Testis (tissue), 3 donors: ENCODE results near the gene DYNC1LI2. TPM values are rescaled to one million over a fixed set of nuclear protein-coding genes. Genes with fewer than 3 reads are reported as not detected.

Experiments
- DNase-seq: peaks from one replicate; pipeline ENCODE4 v3.0.0-alpha.2; 2019
- H3K27ac ChIP-seq, 2 donors: fragments of 200-600 bp; sonication (generic); one replicate each; pipeline ENCODE4 v1.5.1; 2019
- H3K27me3 ChIP-seq: fragments of 200-600 bp; sonication (generic); one replicate; pipeline ENCODE4 v1.5.1; 2019
- H3K36me3 ChIP-seq: fragments of 200-600 bp; sonication (generic); one replicate; pipeline ENCODE4 v1.5.1; 2017; ENCODE audit warnings: low read depth; ENCODE audit errors: missing control alignments
- H3K4me1 ChIP-seq: fragments of 200-600 bp; sonication (generic); one replicate; pipeline ENCODE4 v1.5.1; 2019
- H3K4me3 ChIP-seq, 2 donors: fragments of 200-600 bp; sonication (generic); one replicate each; pipeline ENCODE4 v1.5.1; 2017 to 2019
- H3K9me3 ChIP-seq: fragments of 200-600 bp; sonication (generic); one replicate; pipeline ENCODE4 v1.5.1; 2017
- CTCF ChIP-seq, 3 experiments: fragments of 450-650 bp in 2 of 3; fragments of 200-600 bp in 1 of 3; sonication (generic) in 1 of 3; IDR thresholded peaks; one replicate each; pipeline ENCODE4 v1.5.1; 2016 to 2019; ENCODE audit warnings: antibody characterized with exemption in 3 of 3, mild to moderate bottlenecking in 2 of 3, moderate library complexity in 1 of 3
- POLR2A ChIP-seq: fragments of 450-650 bp; IDR thresholded peaks from one replicate; pipeline ENCODE4 v1.6.1; 2017; ENCODE audit warnings: antibody characterized with exemption, mild to moderate bottlenecking, moderate library complexity
- WGBS, 2 donors: methylation state at CpG; one replicate each; pipeline ENCODE4 v1.1.5; 2018; 5-methylcytosine and 5-hydroxymethylcytosine counted together
- intact Hi-C: fragments of 100-400 bp; cut with DNase I; formaldehyde crosslinking; loops from one replicate; pipeline ENCODE4 v1.15.1; 2023; ENCODE audit warnings: low total_unique reads
- polyA plus RNA-seq: library from polyadenylated mRNA; stranded (reverse); fragments of 350-450 nt; fragmentation: Illumina TruSeq; extraction: RNeasy Lipid Tissue Mini Kit (QIAGEN cat#74804); gene quantifications from one replicate; pipeline ENCODE4 v1.2.3, GENCODE V29; 2014; ENCODE audit warnings: low read depth, low replicate concordance; ENCODE audit not compliant: insufficient read depth
- total RNA-seq, 2 donors: library from RNA; depleted of rRNA; stranded (reverse); fragments of >200 nt; gene quantifications; one replicate each; pipeline ENCODE4 v1.2.3, GENCODE V29; 2016

Gene DYNC1LI2
- total and polyA plus RNA-seq, 3 donors from 2014 or later = 89.0 to 145 (median 132) TPM

GRCh38 chr16:66787427-66787826, 36.0 kb upstream of the DYNC1LI2 start:
- no peak for DNase-seq

GRCh38 chr16:66786551-66786950, 35.1 kb upstream of the DYNC1LI2 start:
- Histone ChIP-seq H3K36me3 (no peaks in the 10 kb centered on the region), H3K27ac (no peak overlapping the region), H3K4me3 (no peak overlapping the region), H3K9me3 (no peaks in the 10 kb centered on the region), H3K27me3 (no peaks in the 10 kb centered on the region), H3K4me1 (no peaks in the 10 kb centered on the region)
- WGBS, 2 donors = 93 to 99% methylated on average over 3 of the region's 3 CpGs
- TF ChIP-seq POLR2A (no peak), CTCF (IDR thresholded peaks at IDR 0.05) (no peak)
- intact Hi-C loops = no loop called here
- DNase-seq = no peak

More at GRCh38 chr16:66787427-66787826, 36.0 kb upstream of the DYNC1LI2 start:
- Histone ChIP-seq H3K9me3 (no peaks in the 10 kb centered on the region), H3K4me1 (no peaks in the 10 kb centered on the region), H3K27ac (no peak overlapping the region), H3K36me3 (no peaks in the 10 kb centered on the region), H3K4me3 (no peak overlapping the region), H3K27me3 (no peaks in the 10 kb centered on the region)
- no peak for TF ChIP-seq CTCF (IDR thresholded peaks at IDR 0.05)
- TF ChIP-seq POLR2A = no peak
- 92 to 95% methylated on average over 2 of the region's 2 CpGs for WGBS, 2 donors
- intact Hi-C loops = no loop called here

- Histone ChIP-seq H3K27ac (no peak overlapping the region), H3K27me3 (no peaks in the 10 kb centered on the region), H3K36me3 (no peaks in the 10 kb centered on the region), H3K9me3 (no peaks in the 10 kb centered on the region), H3K4me3 (no peak overlapping the region), H3K4me1 (no peaks in the 10 kb centered on the region)
- TF ChIP-seq POLR2A (no peak), CTCF (IDR thresholded peaks at IDR 0.05) (no peak)
- intact Hi-C loops = no loop called here
- DNase-seq = no peak
Measured at GRCh38 chr16:66776457-66776856, 25.0 kb upstream of the DYNC1LI2 start.

- no peak overlapping the region for H3K27ac ChIP-seq
- H3K9me3 ChIP-seq = no peaks in the 10 kb centered on the region
- no peaks in the 10 kb centered on the region for H3K36me3 ChIP-seq
- 64 to 74% methylated on average over 2 of the region's 2 CpGs for WGBS, 2 donors
- no peaks in the 10 kb centered on the region for H3K4me1 ChIP-seq
- no peaks in the 10 kb centered on the region for H3K27me3 ChIP-seq
- TF ChIP-seq CTCF (IDR thresholded peaks at IDR 0.05) = no peak
- no peak for TF ChIP-seq POLR2A
- no peak overlapping the region for H3K4me3 ChIP-seq
- intact Hi-C loops = no loop called here
- DNase-seq = no peak
Measured at GRCh38 chr16:66774981-66775380, 23.6 kb upstream of the DYNC1LI2 start.

GRCh38 chr16:66758086-66758485, 6.7 kb upstream of the DYNC1LI2 start:
- no peak for DNase-seq
- Histone ChIP-seq H3K27me3 (no peaks in the 10 kb centered on the region), H3K4me1 (no peaks in the 10 kb centered on the region), H3K4me3 (no peak overlapping the region), H3K36me3 (no peaks in the 10 kb centered on the region), H3K27ac (no peak overlapping the region), H3K9me3 (no peaks in the 10 kb centered on the region)
- intact Hi-C loops = no loop called here
- TF ChIP-seq CTCF (IDR thresholded peaks at IDR 0.05) = no peak
- no peak for TF ChIP-seq POLR2A
